Measurements from ENCODE around the gene CCDC15.
"Not testable (repeated sequence)": the region's sequence is repeated elsewhere in the genome, so short reads cannot be mapped to it uniquely, and the experiment has no call there.

The CCDC15 gene

GRCh38 chr11:124943741-124944140 lies 10.3 kb upstream of the CCDC15 start:
- DNase-seq (ENCODE audit: low read depth): no peak
- Histone ChIP-seq H3K4me1 (ENCODE audit: control insufficient read depth, insufficient read depth, low read length) (peaks cover 19% of the 10 kb centered on the region), H3K4me3 (ENCODE audit: low read length) (no peak overlapping the region), H3K36me3 (ENCODE audit: control insufficient read depth, insufficient read depth, low read length, severe bottlenecking) (no peaks in the 10 kb centered on the region), H3K9ac (ENCODE audit: low read length) (no peak overlapping the region), H3K9me3 (ENCODE audit: control insufficient read depth, low read length) (no peaks in the 10 kb centered on the region), H3K27me3 (replicated peaks; ENCODE audit: control insufficient read depth, insufficient read depth, low read length) (no peaks in the 10 kb centered on the region)

- Histone ChIP-seq H3K9ac (ENCODE audit: low read length) (no peak overlapping the region), H3K4me3 (ENCODE audit: low read length) (no peak overlapping the region), H3K36me3 (ENCODE audit: control insufficient read depth, insufficient read depth, low read length, severe bottlenecking) (no peaks in the 10 kb centered on the region), H3K9me3 (ENCODE audit: control insufficient read depth, low read length) (no peaks in the 10 kb centered on the region), H3K27me3 (replicated peaks; ENCODE audit: control insufficient read depth, insufficient read depth, low read length) (no peaks in the 10 kb centered on the region), H3K4me1 (ENCODE audit: control insufficient read depth, insufficient read depth, low read length) (peaks cover 11% of the 10 kb centered on the region)
- DNase-seq (ENCODE audit: low read depth): no peak
Observed at GRCh38 chr11:124944565-124944964, 9.4 kb upstream of the CCDC15 start.

GRCh38 chr11:124945826-124946225 lies 8.2 kb upstream of the CCDC15 start:
- no peak overlapping the region for H3K9ac ChIP-seq (ENCODE audit: low read length)
- DNase-seq (ENCODE audit: low read depth): no peak
- H3K36me3 ChIP-seq (ENCODE audit: control insufficient read depth, insufficient read depth, low read length, severe bottlenecking): no peaks in the 10 kb centered on the region
- peaks cover 10% of the 10 kb centered on the region for H3K4me1 ChIP-seq (ENCODE audit: control insufficient read depth, insufficient read depth, low read length)
- no peaks in the 10 kb centered on the region for H3K9me3 ChIP-seq (ENCODE audit: control insufficient read depth, low read length)
- no peak overlapping the region for H3K4me3 ChIP-seq (ENCODE audit: low read length)
- no peaks in the 10 kb centered on the region for H3K27me3 ChIP-seq (replicated peaks; ENCODE audit: control insufficient read depth, insufficient read depth, low read length)

GRCh38 chr11:124946735-124947141 lies 7.3 kb upstream of the CCDC15 start:
- Histone ChIP-seq H3K36me3 (ENCODE audit: control insufficient read depth, insufficient read depth, low read length, severe bottlenecking) (no peaks in the 10 kb centered on the region), H3K27me3 (replicated peaks; ENCODE audit: control insufficient read depth, insufficient read depth, low read length) (no peaks in the 10 kb centered on the region), H3K4me3 (ENCODE audit: low read length) (no peak overlapping the region), H3K9me3 (ENCODE audit: control insufficient read depth, low read length) (no peaks in the 10 kb centered on the region), H3K4me1 (ENCODE audit: control insufficient read depth, insufficient read depth, low read length) (peaks cover 10% of the 10 kb centered on the region), H3K9ac (ENCODE audit: low read length) (no peak overlapping the region)
- DNase-seq (ENCODE audit: low read depth): peak; percentile 44

GRCh38 chr11:124950601-124951330 lies 3.2 kb upstream of the CCDC15 start:
- Histone ChIP-seq H3K27me3 (replicated peaks; ENCODE audit: control insufficient read depth, insufficient read depth, low read length) (no peaks in the 10 kb centered on the region), H3K4me3 (ENCODE audit: low read length) (no peak overlapping the region), H3K4me1 (ENCODE audit: control insufficient read depth, insufficient read depth, low read length) (peaks cover 20% of the 10 kb centered on the region), H3K9ac (ENCODE audit: low read length) (no peak overlapping the region), H3K36me3 (ENCODE audit: control insufficient read depth, insufficient read depth, low read length, severe bottlenecking) (no peaks in the 10 kb centered on the region), H3K9me3 (ENCODE audit: control insufficient read depth, low read length) (no peaks in the 10 kb centered on the region)
- no peak for DNase-seq (ENCODE audit: low read depth)

- Histone ChIP-seq H3K4me3 (ENCODE audit: low read length) (no peak overlapping the region), H3K4me1 (ENCODE audit: control insufficient read depth, insufficient read depth, low read length) (peaks cover 19% of the 10 kb centered on the region), H3K9ac (ENCODE audit: low read length) (no peak overlapping the region), H3K36me3 (ENCODE audit: control insufficient read depth, insufficient read depth, low read length, severe bottlenecking) (no peaks in the 10 kb centered on the region), H3K9me3 (ENCODE audit: control insufficient read depth, low read length) (no peaks in the 10 kb centered on the region), H3K27me3 (replicated peaks; ENCODE audit: control insufficient read depth, insufficient read depth, low read length) (no peaks in the 10 kb centered on the region)
- DNase-seq (ENCODE audit: low read depth): no peak
Observed at GRCh38 chr11:124951341-124951740, 2.7 kb upstream of the CCDC15 start.

GRCh38 chr11:124954590-124954955 lies 571 bp downstream of the CCDC15 start:
- no peak for DNase-seq (ENCODE audit: low read depth)

GRCh38 chr11:124955035-124955434 lies 1.0 kb downstream of the CCDC15 start:
- H3K36me3 ChIP-seq (ENCODE audit: control insufficient read depth, insufficient read depth, low read length, severe bottlenecking): no peaks in the 10 kb centered on the region
- H3K4me3 ChIP-seq (ENCODE audit: low read length): no peak overlapping the region
- H3K4me1 ChIP-seq (ENCODE audit: control insufficient read depth, insufficient read depth, low read length): peaks cover 10% of the 10 kb centered on the region
- no peak for DNase-seq (ENCODE audit: low read depth)
- H3K27me3 ChIP-seq (replicated peaks; ENCODE audit: control insufficient read depth, insufficient read depth, low read length): no peaks in the 10 kb centered on the region
- no peaks in the 10 kb centered on the region for H3K9me3 ChIP-seq (ENCODE audit: control insufficient read depth, low read length)
- H3K9ac ChIP-seq (ENCODE audit: low read length): no peak overlapping the region

More at GRCh38 chr11:124954590-124954955, 571 bp downstream of the CCDC15 start:
- H3K4me1 ChIP-seq (ENCODE audit: control insufficient read depth, insufficient read depth, low read length): peaks cover 10% of the 10 kb centered on the region
- H3K27me3 ChIP-seq (replicated peaks; ENCODE audit: control insufficient read depth, insufficient read depth, low read length): no peaks in the 10 kb centered on the region
- no peaks in the 10 kb centered on the region for H3K36me3 ChIP-seq (ENCODE audit: control insufficient read depth, insufficient read depth, low read length, severe bottlenecking)
- peak overlapping the region; percentile 88 for H3K9ac ChIP-seq (ENCODE audit: low read length)
- H3K4me3 ChIP-seq (ENCODE audit: low read length): peak overlapping the region; percentile 97
- no peaks in the 10 kb centered on the region for H3K9me3 ChIP-seq (ENCODE audit: control insufficient read depth, low read length)

- DNase-seq (ENCODE audit: low read depth): peak; percentile 89
Observed at GRCh38 chr11:124961972-124962609, 8.1 kb downstream of the CCDC15 start.

GRCh38 chr11:124968197-124968596 lies 14.2 kb downstream of the CCDC15 start:
- H3K4me3 ChIP-seq (ENCODE audit: low read length); H3K9ac ChIP-seq (ENCODE audit: low read length); DNase-seq (ENCODE audit: low read depth): not testable (repeated sequence)

More at GRCh38 chr11:124961972-124962609, 8.1 kb downstream of the CCDC15 start:
- H3K4me3 ChIP-seq (ENCODE audit: low read length): no peak overlapping the region
- H3K9me3 ChIP-seq (ENCODE audit: control insufficient read depth, low read length): no peaks in the 10 kb centered on the region
- H3K4me1 ChIP-seq (ENCODE audit: control insufficient read depth, insufficient read depth, low read length): no peaks in the 10 kb centered on the region
- no peaks in the 10 kb centered on the region for H3K36me3 ChIP-seq (ENCODE audit: control insufficient read depth, insufficient read depth, low read length, severe bottlenecking)
- no peak overlapping the region for H3K9ac ChIP-seq (ENCODE audit: low read length)
- H3K27me3 ChIP-seq (replicated peaks; ENCODE audit: control insufficient read depth, insufficient read depth, low read length): no peaks in the 10 kb centered on the region

GRCh38 chr11:124970925-124971324 lies 16.9 kb downstream of the CCDC15 start:
- peaks cover 17% of the 10 kb centered on the region for H3K4me1 ChIP-seq (ENCODE audit: control insufficient read depth, insufficient read depth, low read length)
- H3K9ac ChIP-seq (ENCODE audit: low read length): no peak overlapping the region
- no peaks in the 10 kb centered on the region for H3K27me3 ChIP-seq (replicated peaks; ENCODE audit: control insufficient read depth, insufficient read depth, low read length)
- no peak overlapping the region for H3K4me3 ChIP-seq (ENCODE audit: low read length)
- H3K36me3 ChIP-seq (ENCODE audit: control insufficient read depth, insufficient read depth, low read length, severe bottlenecking): no peaks in the 10 kb centered on the region
- DNase-seq (ENCODE audit: low read depth): no peak
- H3K9me3 ChIP-seq (ENCODE audit: control insufficient read depth, low read length): no peaks in the 10 kb centered on the region

More at GRCh38 chr11:124968197-124968596, 14.2 kb downstream of the CCDC15 start:
- not testable (repeated sequence) for H3K9me3 ChIP-seq (ENCODE audit: control insufficient read depth, low read length); H3K27me3 ChIP-seq (replicated peaks; ENCODE audit: control insufficient read depth, insufficient read depth, low read length); H3K36me3 ChIP-seq (ENCODE audit: control insufficient read depth, insufficient read depth, low read length, severe bottlenecking)
- H3K4me1 ChIP-seq (ENCODE audit: control insufficient read depth, insufficient read depth, low read length): peaks cover 17% of the 10 kb centered on the region

Data from adipocyte (in vitro differentiated cells).